Type B pancreatic cell (in vitro differentiated cells): Measurements from ENCODE around the gene ZBTB47. TPM values are rescaled to one million over a fixed set of nuclear protein-coding genes. Genes with fewer than 3 reads are reported as not detected.

ENCODE experiments used
- DNase-seq: peaks from one replicate; pipeline ENCODE4 v3.0.0; 2021; ENCODE audit warnings: mixed read lengths; ENCODE audit not compliant: unreplicated experiment; ENCODE audit errors: extremely low spot score
- H3K27ac Mint-ChIP-seq: 2 replicates; pipeline ENCODE4 v1.8.0; 2021; ENCODE audit warnings: mild to moderate bottlenecking, mixed read lengths
- H3K27me3 Mint-ChIP-seq: 2 replicates; pipeline ENCODE4 v1.8.0; 2021; ENCODE audit warnings: mixed read lengths
- H3K36me3 Mint-ChIP-seq: 2 replicates; pipeline ENCODE4 v1.8.0; 2021; ENCODE audit warnings: mixed read lengths
- H3K4me1 Mint-ChIP-seq: one replicate; pipeline ENCODE4 v1.8.0; 2021; ENCODE audit warnings: mixed read lengths; ENCODE audit not compliant: unreplicated experiment
- H3K4me3 Mint-ChIP-seq: 2 replicates; pipeline ENCODE4 v1.8.0; 2021; ENCODE audit warnings: mild to moderate bottlenecking, mixed read lengths
- H3K9me3 Mint-ChIP-seq: 2 replicates; pipeline ENCODE4 v1.8.0; 2021; ENCODE audit warnings: mixed read lengths
- CTCF ChIP-seq: fragments of 200-600 bp; sonication (generic); conservative IDR thresholded peaks from 2 replicates; pipeline ENCODE4 v1.5.0; 2021; ENCODE audit warnings: antibody characterized with exemption, mild to moderate bottlenecking
- total RNA-seq: library from RNA; stranded (reverse); gene quantifications from 2 replicates; pipeline ENCODE4 v1.2.1, GENCODE V29; 2021; ENCODE audit warnings: low replicate concordance

ZBTB47 gene
- total RNA-seq, 1 donor from 2014 or later = 8.1 TPM

GRCh38 chr3:42692667-42693529, 39.4 kb downstream of the ZBTB47 start:
- no peak for TF ChIP-seq CTCF
- no peak overlapping the region for H3K27ac Mint-ChIP-seq
- no peak for DNase-seq
- H3K9me3 Mint-ChIP-seq = no peaks in the 10 kb centered on the region
- H3K4me1 Mint-ChIP-seq = no peaks in the 10 kb centered on the region
- no peaks in the 10 kb centered on the region for H3K36me3 Mint-ChIP-seq
- H3K4me3 Mint-ChIP-seq = no peak overlapping the region
- H3K27me3 Mint-ChIP-seq = peaks cover 23% of the 10 kb centered on the region

- peaks cover 27% of the 10 kb centered on the region for H3K27me3 Mint-ChIP-seq
- DNase-seq = no peak
- no peak overlapping the region for H3K27ac Mint-ChIP-seq
- H3K36me3 Mint-ChIP-seq = no peaks in the 10 kb centered on the region
- no peaks in the 10 kb centered on the region for H3K4me1 Mint-ChIP-seq
- no peaks in the 10 kb centered on the region for H3K9me3 Mint-ChIP-seq
- no peak overlapping the region for H3K4me3 Mint-ChIP-seq
- no peak for TF ChIP-seq CTCF
Measured at GRCh38 chr3:42693530-42693930, 40.0 kb downstream of the ZBTB47 start.

- H3K36me3 Mint-ChIP-seq = no peaks in the 10 kb centered on the region
- peaks cover 27% of the 10 kb centered on the region for H3K27me3 Mint-ChIP-seq
- TF ChIP-seq CTCF = no peak
- no peaks in the 10 kb centered on the region for H3K4me1 Mint-ChIP-seq
- H3K27ac Mint-ChIP-seq = no peak overlapping the region
- no peaks in the 10 kb centered on the region for H3K9me3 Mint-ChIP-seq
- DNase-seq = no peak
- no peak overlapping the region for H3K4me3 Mint-ChIP-seq
Measured at GRCh38 chr3:42694366-42694765, 40.9 kb downstream of the ZBTB47 start.

GRCh38 chr3:42696356-42697288, 43.1 kb downstream of the ZBTB47 start:
- no peak for TF ChIP-seq CTCF
- no peak overlapping the region for H3K4me3 Mint-ChIP-seq
- no peaks in the 10 kb centered on the region for H3K4me1 Mint-ChIP-seq
- H3K36me3 Mint-ChIP-seq = no peaks in the 10 kb centered on the region
- H3K27ac Mint-ChIP-seq = no peak overlapping the region
- DNase-seq = peak; percentile 27
- peaks cover 10% of the 10 kb centered on the region for H3K27me3 Mint-ChIP-seq
- no peaks in the 10 kb centered on the region for H3K9me3 Mint-ChIP-seq

- TF ChIP-seq CTCF = no peak
- Mint-ChIP-seq H3K4me3 (no peak overlapping the region), H3K36me3 (no peaks in the 10 kb centered on the region), H3K27me3 (peaks cover 10% of the 10 kb centered on the region), H3K9me3 (no peaks in the 10 kb centered on the region), H3K4me1 (no peaks in the 10 kb centered on the region), H3K27ac (no peak overlapping the region)
- DNase-seq = peak; percentile 60
Measured at GRCh38 chr3:42697289-42698051, 44.0 kb downstream of the ZBTB47 start.
